CD8-positive, alpha-beta memory T cell (primary cell): ENCODE results near the gene PPFIA1. TPM values are rescaled to one million over a fixed set of nuclear protein-coding genes. Genes with fewer than 3 reads are reported as not detected.

Experiments used
- CTCF ChIA-PET: fragments of 350-600 bp; sonication (Branson Sonifier 250); formaldehyde crosslinking; loops from one replicate; lab custom pipeline; 2021; ENCODE audit warnings: antibody characterized with exemption; lab: Charles Lee
- POLR2A ChIA-PET: fragments of 350-600 bp; sonication (Branson Sonifier 250); formaldehyde crosslinking; loops from one replicate; lab custom pipeline; 2021; ENCODE audit warnings: antibody characterized with exemption; lab: Charles Lee
- DNase-seq, 5 donors: peaks; one replicate each; pipeline versions ENCODE4 v3.0.0 to v3.0.0-alpha.2; 2020 to 2022; ENCODE audit warnings: mixed read lengths in 1 of 5
- H3K27ac ChIP-seq: one replicate; pipeline ENCODE4 v1.7.0; 2013; ENCODE audit warnings: low read depth, mild to moderate bottlenecking, low read length, moderate library complexity
- H3K27me3 ChIP-seq: 2 replicates; pipeline ENCODE4 v1.7.0; 2013; ENCODE audit warnings: low read length, mild to moderate bottlenecking; ENCODE audit not compliant: insufficient read depth, poor library complexity, severe bottlenecking
- H3K36me3 ChIP-seq: 2 replicates; pipeline ENCODE4 v1.7.0; 2013; ENCODE audit warnings: mild to moderate bottlenecking, low read length, moderate library complexity; ENCODE audit not compliant: insufficient read depth
- H3K4me1 ChIP-seq: 2 replicates; pipeline ENCODE4 v1.7.0; 2013; ENCODE audit warnings: mild to moderate bottlenecking, low read length, moderate library complexity; ENCODE audit not compliant: insufficient read depth
- H3K4me3 ChIP-seq: 2 replicates; pipeline ENCODE4 v1.7.0; 2013; ENCODE audit warnings: mild to moderate bottlenecking, low read length
- H3K9me3 ChIP-seq: 2 replicates; pipeline ENCODE4 v1.7.0; 2013; ENCODE audit warnings: mild to moderate bottlenecking, low read length
- H3K27ac Mint-ChIP-seq, 8 donors: one replicate each; pipeline ENCODE4 v1.8.0; 2020 to 2021; ENCODE audit warnings: mixed read lengths in 8 of 8, mild to moderate bottlenecking in 6 of 8, inconsistent platforms in 3 of 8, moderate library complexity in 3 of 8
- H3K27me3 Mint-ChIP-seq, 2 donors: one replicate each; pipeline ENCODE4 v1.8.0; 2020 to 2021; ENCODE audit warnings: mixed read lengths in 2 of 2, mild to moderate bottlenecking in 1 of 2, moderate library complexity in 1 of 2
- H3K36me3 Mint-ChIP-seq, 3 donors: one replicate each; pipeline ENCODE4 v1.8.0; 2020 to 2021; ENCODE audit warnings: mixed read lengths in 3 of 3, inconsistent platforms in 1 of 3, mild to moderate bottlenecking in 1 of 3
- H3K4me1 Mint-ChIP-seq, 3 donors: one replicate each; pipeline ENCODE4 v1.8.0; 2020 to 2021; ENCODE audit warnings: mixed read lengths in 3 of 3, inconsistent platforms in 1 of 3, mild to moderate bottlenecking in 1 of 3
- H3K4me3 Mint-ChIP-seq, 7 donors: one replicate each; pipeline ENCODE4 v1.8.0; 2020 to 2021; ENCODE audit warnings: mixed read lengths in 7 of 7, mild to moderate bottlenecking in 6 of 7, moderate library complexity in 4 of 7, inconsistent platforms in 2 of 7
- H3K9me3 Mint-ChIP-seq, 5 donors: one replicate each; pipeline ENCODE4 v1.8.0; 2020 to 2022; ENCODE audit warnings: mixed read lengths in 5 of 5, mild to moderate bottlenecking in 3 of 5, moderate library complexity in 2 of 5, inconsistent platforms in 1 of 5
- polyA plus RNA-seq: library from polyadenylated mRNA; unstranded; fragments of 300-500 nt; fragmentation: Illumina TruSeq; gene quantifications from one replicate; pipeline ENCODE4 v1.2.3, GENCODE V29; 2021
- total RNA-seq, 2 experiments: library from RNA; stranded (reverse); gene quantifications; one replicate each; pipeline ENCODE4 v1.2.3, GENCODE V29; 2021

PPFIA1 gene
- total and polyA plus RNA-seq, 3 experiments from 2014 or later: 18.8 to 44.4 (median 39.9) TPM

- Histone ChIP-seq H3K4me3 (no peak overlapping the region), H3K27ac (no peak overlapping the region), H3K36me3 (peaks cover 22% of the 10 kb centered on the region), H3K4me1 (no peaks in the 10 kb centered on the region), H3K9me3 (no peaks in the 10 kb centered on the region), H3K27me3 (no peaks in the 10 kb centered on the region)
- POLR2A ChIA-PET: no interaction called here
- CTCF ChIA-PET: no interaction called here
- no peaks in the 10 kb centered on the region for H3K9me3 Mint-ChIP-seq
- DNase-seq: no peak
- no peak overlapping the region for H3K4me3 Mint-ChIP-seq
- no peaks in the 10 kb centered on the region for H3K4me1 Mint-ChIP-seq
- H3K36me3 Mint-ChIP-seq: peaks cover 21 to 83% (median 38%) of the 10 kb centered on the region in 3 donors
- no peak overlapping the region for H3K27ac Mint-ChIP-seq
- H3K27me3 Mint-ChIP-seq: peaks cover 0 to 3% of the 10 kb centered on the region in 2 donors
Measured at GRCh38 chr11:70341881-70342429, 71.5 kb downstream of the PPFIA1 start.

GRCh38 chr11:70343636-70344035 lies 73.1 kb downstream of the PPFIA1 start:
- ChIA-PET CTCF (interaction anchor here (0.7 kb wide), 1 partner anchor 368 kb away, joined by 3 read pairs; no protein-coding TSS in a partner anchor), POLR2A (no interaction called here)
- Histone ChIP-seq H3K4me1 (no peaks in the 10 kb centered on the region), H3K9me3 (no peaks in the 10 kb centered on the region), H3K36me3 (peaks cover 14% of the 10 kb centered on the region), H3K27ac (no peak overlapping the region), H3K4me3 (no peak overlapping the region), H3K27me3 (no peaks in the 10 kb centered on the region)
- H3K9me3 Mint-ChIP-seq: no peaks in the 10 kb centered on the region
- no peak for DNase-seq
- no peak overlapping the region for H3K27ac Mint-ChIP-seq
- H3K36me3 Mint-ChIP-seq: peaks cover 16 to 82% (median 39%) of the 10 kb centered on the region in 3 donors
- H3K27me3 Mint-ChIP-seq: peaks cover 0 to 3% of the 10 kb centered on the region in 2 donors
- no peaks in the 10 kb centered on the region for H3K4me1 Mint-ChIP-seq
- H3K4me3 Mint-ChIP-seq: no peak overlapping the region

GRCh38 chr11:70348191-70348590 lies 77.7 kb downstream of the PPFIA1 start:
- peaks cover 13% of the 10 kb centered on the region for H3K36me3 ChIP-seq
- H3K27me3 ChIP-seq: no peaks in the 10 kb centered on the region
- ChIA-PET CTCF (no interaction called here), POLR2A (no interaction called here)
- no peaks in the 10 kb centered on the region for H3K4me1 ChIP-seq
- H3K36me3 Mint-ChIP-seq: peaks cover 22 to 76% (median 37%) of the 10 kb centered on the region in 3 donors
- H3K4me3 ChIP-seq: no peak overlapping the region
- H3K27ac ChIP-seq: no peak overlapping the region
- H3K9me3 ChIP-seq: no peaks in the 10 kb centered on the region
- H3K9me3 Mint-ChIP-seq: no peaks in the 10 kb centered on the region
- H3K4me1 Mint-ChIP-seq: peaks cover 7 to 15% (median 8%) of the 10 kb centered on the region in 3 donors
- no peaks in the 10 kb centered on the region for H3K27me3 Mint-ChIP-seq
- H3K4me3 Mint-ChIP-seq: no peak overlapping the region
- DNase-seq: no peak
- no peak overlapping the region for H3K27ac Mint-ChIP-seq

- no peak overlapping the region for H3K4me3 Mint-ChIP-seq
Measured at GRCh38 chr11:70348608-70349007, 78.1 kb downstream of the PPFIA1 start.

GRCh38 chr11:70351646-70352045 lies 81.2 kb downstream of the PPFIA1 start:
- H3K27me3 Mint-ChIP-seq: no peaks in the 10 kb centered on the region
- Histone ChIP-seq H3K36me3 (peaks cover 22% of the 10 kb centered on the region), H3K9me3 (no peaks in the 10 kb centered on the region), H3K4me3 (no peak overlapping the region), H3K27ac (no peak overlapping the region), H3K27me3 (no peaks in the 10 kb centered on the region), H3K4me1 (no peaks in the 10 kb centered on the region)
- DNase-seq: no peak
- peak overlapping the region in 1 of 8 donors; percentile 51 for H3K27ac Mint-ChIP-seq
- peaks cover 23 to 80% (median 28%) of the 10 kb centered on the region in 3 donors for H3K36me3 Mint-ChIP-seq
- POLR2A ChIA-PET: no interaction called here
- peaks cover 17 to 29% (median 18%) of the 10 kb centered on the region in 3 donors for H3K4me1 Mint-ChIP-seq
- CTCF ChIA-PET: no interaction called here
- no peaks in the 10 kb centered on the region for H3K9me3 Mint-ChIP-seq
- H3K4me3 Mint-ChIP-seq: no peak overlapping the region

More at GRCh38 chr11:70348608-70349007, 78.1 kb downstream of the PPFIA1 start:
- Histone ChIP-seq H3K4me1 (no peaks in the 10 kb centered on the region), H3K4me3 (no peak overlapping the region), H3K27me3 (no peaks in the 10 kb centered on the region), H3K9me3 (no peaks in the 10 kb centered on the region), H3K27ac (no peak overlapping the region), H3K36me3 (peaks cover 13% of the 10 kb centered on the region)
- H3K9me3 Mint-ChIP-seq: no peaks in the 10 kb centered on the region
- peaks cover 18 to 75% (median 33%) of the 10 kb centered on the region in 3 donors for H3K36me3 Mint-ChIP-seq
- CTCF ChIA-PET: no interaction called here
- H3K4me1 Mint-ChIP-seq: peaks cover 9 to 19% (median 10%) of the 10 kb centered on the region in 3 donors
- H3K27me3 Mint-ChIP-seq: no peaks in the 10 kb centered on the region
- no peak for DNase-seq
- H3K27ac Mint-ChIP-seq: no peak overlapping the region
- POLR2A ChIA-PET: no interaction called here

- no peak for DNase-seq
- peaks cover 17 to 29% (median 18%) of the 10 kb centered on the region in 3 donors for H3K4me1 Mint-ChIP-seq
- no peaks in the 10 kb centered on the region for H3K27me3 ChIP-seq
- ChIA-PET POLR2A (no interaction called here), CTCF (no interaction called here)
- no peak overlapping the region for H3K4me3 ChIP-seq
- no peak overlapping the region for H3K4me3 Mint-ChIP-seq
- no peaks in the 10 kb centered on the region for H3K4me1 ChIP-seq
- no peak overlapping the region for H3K27ac ChIP-seq
- peaks cover 24 to 80% (median 30%) of the 10 kb centered on the region in 3 donors for H3K36me3 Mint-ChIP-seq
- no peaks in the 10 kb centered on the region for H3K9me3 Mint-ChIP-seq
- H3K27me3 Mint-ChIP-seq: no peaks in the 10 kb centered on the region
- H3K9me3 ChIP-seq: no peaks in the 10 kb centered on the region
- H3K36me3 ChIP-seq: peaks cover 26% of the 10 kb centered on the region
- peak overlapping the region in 2 of 8 donors; percentile 6 to 54 for H3K27ac Mint-ChIP-seq
Measured at GRCh38 chr11:70352100-70352499, 81.6 kb downstream of the PPFIA1 start.

- Histone ChIP-seq H3K27me3 (no peaks in the 10 kb centered on the region), H3K4me1 (no peaks in the 10 kb centered on the region), H3K9me3 (no peaks in the 10 kb centered on the region), H3K27ac (no peak overlapping the region), H3K36me3 (peaks cover 26% of the 10 kb centered on the region), H3K4me3 (no peak overlapping the region)
- H3K27ac Mint-ChIP-seq: peak overlapping the region in 1 of 8 donors; percentile 6
- peaks cover 22 to 79% (median 28%) of the 10 kb centered on the region in 3 donors for H3K36me3 Mint-ChIP-seq
- H3K4me1 Mint-ChIP-seq: peaks cover 17 to 29% (median 18%) of the 10 kb centered on the region in 3 donors
- no peaks in the 10 kb centered on the region for H3K9me3 Mint-ChIP-seq
- no peaks in the 10 kb centered on the region for H3K27me3 Mint-ChIP-seq
- H3K4me3 Mint-ChIP-seq: no peak overlapping the region
- ChIA-PET CTCF (no interaction called here), POLR2A (no interaction called here)
- no peak for DNase-seq
Measured at GRCh38 chr11:70352601-70353000, 82.1 kb downstream of the PPFIA1 start.

GRCh38 chr11:70353329-70353728 lies 82.8 kb downstream of the PPFIA1 start:
- no peaks in the 10 kb centered on the region for H3K27me3 Mint-ChIP-seq
- Histone ChIP-seq H3K27ac (no peak overlapping the region), H3K9me3 (no peaks in the 10 kb centered on the region), H3K4me1 (no peaks in the 10 kb centered on the region), H3K4me3 (no peak overlapping the region), H3K36me3 (peaks cover 22% of the 10 kb centered on the region), H3K27me3 (no peaks in the 10 kb centered on the region)
- H3K4me3 Mint-ChIP-seq: peak overlapping the region in 1 of 7 donors; percentile 35
- CTCF ChIA-PET: no interaction called here
- H3K36me3 Mint-ChIP-seq: peaks cover 22 to 80% (median 29%) of the 10 kb centered on the region in 3 donors
- H3K9me3 Mint-ChIP-seq: no peaks in the 10 kb centered on the region
- no peak for DNase-seq
- peaks cover 17 to 29% (median 18%) of the 10 kb centered on the region in 3 donors for H3K4me1 Mint-ChIP-seq
- peak overlapping the region in 2 of 8 donors; percentile 43 to 48 for H3K27ac Mint-ChIP-seq
- POLR2A ChIA-PET: no interaction called here
